WTC11 (cell line): ENCODE data around the gene DNLZ. TPM values are rescaled to one million over a fixed set of nuclear protein-coding genes. Genes with fewer than 3 reads are reported as not detected.

Experiments used
- ATAC-seq: fragments of 200-7000 bp; cut with Tn5 transposase; 2 replicates; pipeline ENCODE4 v1.10.0; 2021; ENCODE audit warnings: mild to moderate bottlenecking, moderate library complexity
- CTCF ChIA-PET: fragments of 300-600 bp; sonication (Branson Sonifier 250); formaldehyde crosslinking; loops from one replicate; lab custom pipeline; 2021; ENCODE audit warnings: antibody characterized with exemption; lab: Charles Lee
- POLR2A ChIA-PET: fragments of 350-600 bp; sonication (Branson Sonifier 250); formaldehyde crosslinking; loops from one replicate; lab custom pipeline; 2021; ENCODE audit warnings: antibody characterized with exemption; lab: Charles Lee
- DNase-seq: peaks from one replicate; pipeline ENCODE4 v3.0.0; 2021; ENCODE audit warnings: low spot score
- H3K27ac Mint-ChIP-seq: 2 replicates; pipeline ENCODE4 v1.8.0; 2021; ENCODE audit warnings: mixed read lengths
- H3K27me3 Mint-ChIP-seq: 2 replicates; pipeline ENCODE4 v1.8.0; 2021; ENCODE audit warnings: low read depth, mild to moderate bottlenecking, moderate library complexity, mixed read lengths
- H3K36me3 Mint-ChIP-seq: 2 replicates; pipeline ENCODE4 v1.8.0; 2021; ENCODE audit warnings: mixed read lengths
- H3K4me1 Mint-ChIP-seq: 2 replicates; pipeline ENCODE4 v1.8.0; 2022; ENCODE audit warnings: mixed read lengths
- H3K4me3 Mint-ChIP-seq: 2 replicates; pipeline ENCODE4 v1.8.0; 2021; ENCODE audit warnings: mild to moderate bottlenecking, moderate library complexity, mixed read lengths
- H3K9me3 Mint-ChIP-seq: 2 replicates; pipeline ENCODE4 v1.8.0; 2021; ENCODE audit warnings: mixed read lengths
- AR ChIP-seq: fragments of 250-450 bp; sonication (Bioruptor Pico); IDR thresholded peaks from 2 replicates; pipeline ENCODE4 v1.9.0; 2021; ENCODE audit warnings: mild to moderate bottlenecking
- E2F1 ChIP-seq: sonication (generic); formaldehyde crosslinking; IDR thresholded peaks from 2 replicates; pipeline ENCODE4 v1.8.0; 2022; ENCODE audit warnings: mild to moderate bottlenecking, missing genetic modification reagents
- ESRRA ChIP-seq: sonication (generic); formaldehyde crosslinking; IDR thresholded peaks from 2 replicates; pipeline ENCODE4 v1.8.1; 2022; ENCODE audit warnings: mild to moderate bottlenecking, missing genetic modification reagents, borderline replicate concordance
- GTF2I ChIP-seq: fragments of 250-450 bp; sonication (Bioruptor Pico); conservative IDR thresholded peaks from 2 replicates; pipeline ENCODE4 v1.4.0; 2021; ENCODE audit warnings: mild to moderate bottlenecking
- HMGA2 ChIP-seq: fragments of 250-450 bp; sonication (Bioruptor Pico); IDR thresholded peaks from 2 replicates; pipeline ENCODE4 v1.4.0; 2021; ENCODE audit warnings: mild to moderate bottlenecking, moderate library complexity
- NFE2L1 ChIP-seq: sonication (generic); formaldehyde crosslinking; IDR thresholded peaks from 2 replicates; pipeline ENCODE4 v1.8.1; 2023; ENCODE audit warnings: missing genetic modification reagents
- SMAD3 ChIP-seq: sonication (generic); formaldehyde crosslinking; IDR thresholded peaks from 2 replicates; pipeline ENCODE4 v1.8.0; 2022; ENCODE audit warnings: missing genetic modification reagents, mild to moderate bottlenecking, borderline replicate concordance
- TEAD1 ChIP-seq: sonication (generic); formaldehyde crosslinking; IDR thresholded peaks from 2 replicates; pipeline ENCODE4 v1.8.0; 2022; ENCODE audit warnings: mild to moderate bottlenecking, missing genetic modification reagents
- ZNF121 ChIP-seq: sonication (generic); formaldehyde crosslinking; IDR thresholded peaks from 2 replicates; pipeline ENCODE4 v1.8.0; 2023; ENCODE audit warnings: missing genetic modification reagents
- ZNF219 ChIP-seq: sonication (generic); formaldehyde crosslinking; IDR thresholded peaks from 2 replicates; pipeline ENCODE4 v1.8.0; 2023; ENCODE audit warnings: missing genetic modification reagents, mild to moderate bottlenecking, borderline replicate concordance
- ZNF232 ChIP-seq: sonication (generic); formaldehyde crosslinking; IDR thresholded peaks from 2 replicates; pipeline ENCODE4 v1.8.0; 2022; ENCODE audit warnings: mild to moderate bottlenecking, missing genetic modification reagents
- ZNF671 ChIP-seq: fragments of 250-450 bp; sonication (Bioruptor Pico); IDR thresholded peaks from 2 replicates; pipeline ENCODE4 v1.8.0; 2021; ENCODE audit warnings: mild to moderate bottlenecking
- ZSCAN18 ChIP-seq: fragments of 250-450 bp; sonication (Bioruptor Pico); IDR thresholded peaks from 2 replicates; pipeline ENCODE4 v2.1.2; 2022; ENCODE audit warnings: mild to moderate bottlenecking, moderate library complexity
- total RNA-seq: library from RNA; stranded (reverse); gene quantifications from 3 replicates; pipeline ENCODE4 v1.2.3, GENCODE V29; 2021
- TF ChIP-seq, protein P1 (sequence below): sonication (generic); formaldehyde crosslinking; IDR thresholded peaks from 2 replicates; pipeline ENCODE4 v1.8.0; 2022; ENCODE audit warnings: missing genetic modification reagents
- TF ChIP-seq, protein P2 (sequence below): fragments of 250-450 bp; sonication (Bioruptor Pico); IDR thresholded peaks from 2 replicates; pipeline ENCODE4 v1.9.0; 2021; ENCODE audit warnings: moderate library complexity, mild to moderate bottlenecking, inconsistent platforms, borderline replicate concordance
- TF ChIP-seq, protein P3 (sequence below): fragments of 250-450 bp; sonication (Bioruptor Pico); conservative IDR thresholded peaks from 2 replicates; pipeline ENCODE4 v1.9.0; 2021; ENCODE audit warnings: mild to moderate bottlenecking
- TF ChIP-seq, protein P4 (sequence below): sonication (generic); formaldehyde crosslinking; IDR thresholded peaks from 2 replicates; pipeline ENCODE4 v1.8.1; 2022; ENCODE audit warnings: mild to moderate bottlenecking, moderate library complexity, missing genetic modification reagents
- TF ChIP-seq, protein P5 (sequence below): sonication (generic); formaldehyde crosslinking; IDR thresholded peaks from 2 replicates; pipeline ENCODE4 v1.8.1; 2022; ENCODE audit warnings: low read depth, missing genetic modification reagents, borderline replicate concordance

The DNLZ gene
- total RNA-seq, 1 experiment from 2014 or later = 17.2 TPM

DNA sequence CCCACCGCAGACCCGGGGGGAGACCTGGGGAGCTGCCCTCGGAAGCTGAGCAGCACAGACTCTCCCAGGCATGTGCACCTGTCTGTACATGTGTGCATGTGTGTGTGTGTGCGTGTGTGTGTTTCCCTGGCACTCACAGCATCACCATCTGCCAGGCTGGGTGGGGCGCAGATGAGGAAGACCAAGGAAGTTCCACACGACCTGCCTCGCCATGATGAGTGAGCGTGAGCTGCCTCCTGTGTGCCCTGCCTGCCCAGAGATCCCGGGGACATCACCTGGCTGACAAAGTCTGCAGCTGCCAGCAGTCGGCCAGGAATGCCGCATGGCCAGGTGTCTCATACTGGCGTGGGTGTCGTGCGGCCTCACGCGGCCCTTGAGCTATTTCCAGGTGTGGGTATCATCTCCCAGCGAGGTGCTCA, 40.2 kb downstream of the DNLZ start:
- no peak overlapping the region for H3K4me3 Mint-ChIP-seq
- H3K27me3 Mint-ChIP-seq = no peaks in the 10 kb centered on the region
- POLR2A ChIA-PET = interaction anchor here (1.0 kb wide), 1 partner anchor 40 kb away, joined by 8 read pairs; the partner anchor contains the start of gene DNLZ
- no peaks in the 10 kb centered on the region for H3K36me3 Mint-ChIP-seq
- peaks cover 3% of the 10 kb centered on the region; the same call in 1 of the 2 replicates for H3K4me1 Mint-ChIP-seq
- DNase-seq = no peak
- no peak for ATAC-seq
- no peak for TF ChIP-seq NFE2L1
- TF ChIP-seq, protein P1, sequence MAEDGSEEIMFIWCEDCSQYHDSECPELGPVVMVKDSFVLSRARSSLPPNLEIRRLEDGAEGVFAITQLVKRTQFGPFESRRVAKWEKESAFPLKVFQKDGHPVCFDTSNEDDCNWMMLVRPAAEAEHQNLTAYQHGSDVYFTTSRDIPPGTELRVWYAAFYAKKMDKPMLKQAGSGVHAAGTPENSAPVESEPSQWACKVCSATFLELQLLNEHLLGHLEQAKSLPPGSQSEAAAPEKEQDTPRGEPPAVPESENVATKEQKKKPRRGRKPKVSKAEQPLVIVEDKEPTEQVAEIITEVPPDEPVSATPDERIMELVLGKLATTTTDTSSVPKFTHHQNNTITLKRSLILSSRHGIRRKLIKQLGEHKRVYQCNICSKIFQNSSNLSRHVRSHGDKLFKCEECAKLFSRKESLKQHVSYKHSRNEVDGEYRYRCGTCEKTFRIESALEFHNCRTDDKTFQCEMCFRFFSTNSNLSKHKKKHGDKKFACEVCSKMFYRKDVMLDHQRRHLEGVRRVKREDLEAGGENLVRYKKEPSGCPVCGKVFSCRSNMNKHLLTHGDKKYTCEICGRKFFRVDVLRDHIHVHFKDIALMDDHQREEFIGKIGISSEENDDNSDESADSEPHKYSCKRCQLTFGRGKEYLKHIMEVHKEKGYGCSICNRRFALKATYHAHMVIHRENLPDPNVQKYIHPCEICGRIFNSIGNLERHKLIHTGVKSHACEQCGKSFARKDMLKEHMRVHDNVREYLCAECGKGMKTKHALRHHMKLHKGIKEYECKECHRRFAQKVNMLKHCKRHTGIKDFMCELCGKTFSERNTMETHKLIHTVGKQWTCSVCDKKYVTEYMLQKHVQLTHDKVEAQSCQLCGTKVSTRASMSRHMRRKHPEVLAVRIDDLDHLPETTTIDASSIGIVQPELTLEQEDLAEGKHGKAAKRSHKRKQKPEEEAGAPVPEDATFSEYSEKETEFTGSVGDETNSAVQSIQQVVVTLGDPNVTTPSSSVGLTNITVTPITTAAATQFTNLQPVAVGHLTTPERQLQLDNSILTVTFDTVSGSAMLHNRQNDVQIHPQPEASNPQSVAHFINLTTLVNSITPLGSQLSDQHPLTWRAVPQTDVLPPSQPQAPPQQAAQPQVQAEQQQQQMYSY (CRISPR knock-in tag) = 0 out of 2 replicates have a peak, but pooled peaks have one; percentile 9
- TF ChIP-seq, all 79 proteins: peak for 1
- peaks cover 10% of the 10 kb centered on the region; the same call in 1 of the 2 replicates for H3K9me3 Mint-ChIP-seq
- CTCF ChIA-PET = interaction anchor here (0.8 to 3.9 kb wide), 12 partner anchors 10 to 185 kb away, joined by 3 to 17 read pairs (median 4); partner anchors contain the start of gene DNLZ
- H3K27ac Mint-ChIP-seq = no peak overlapping the region

DNA sequence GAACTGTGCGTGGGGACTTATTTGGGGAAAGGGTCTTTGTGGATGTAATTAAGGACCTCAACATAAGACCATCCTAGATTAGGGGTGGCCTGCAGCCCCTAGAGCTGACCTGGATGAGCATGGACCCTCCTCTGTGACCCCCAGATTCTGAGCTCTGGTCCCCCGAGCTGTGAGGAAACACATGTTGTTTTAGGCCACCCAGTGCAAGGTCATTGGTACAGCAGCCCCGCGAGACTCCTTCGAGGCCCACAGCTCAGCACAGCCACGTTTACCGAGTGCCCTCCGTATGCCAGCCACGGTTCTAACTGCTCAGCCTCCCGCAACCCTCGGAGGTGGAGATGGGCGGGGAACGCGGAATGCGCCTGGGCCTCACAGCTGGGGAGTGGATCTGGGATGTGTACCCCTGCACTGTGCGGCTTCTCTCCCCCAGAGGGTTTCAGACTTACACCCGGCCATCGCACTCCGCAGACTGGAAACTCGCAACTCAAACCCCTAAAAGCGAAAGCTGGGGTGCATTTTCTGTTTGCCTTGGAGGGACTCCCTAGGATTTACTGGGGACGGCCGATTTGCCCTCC, 40.7 kb downstream of the DNLZ start:
- Mint-ChIP-seq H3K27ac (no peak overlapping the region), H3K9me3 (peaks cover 10% of the 10 kb centered on the region; the same call in 1 of the 2 replicates), H3K27me3 (no peaks in the 10 kb centered on the region), H3K4me1 (peaks cover 3% of the 10 kb centered on the region; the same call in 1 of the 2 replicates), H3K36me3 (no peaks in the 10 kb centered on the region), H3K4me3 (no peak overlapping the region)
- DNase-seq (no peak), ATAC-seq (no peak)
- TF ChIP-seq ZNF671 (CRISPR knock-in tag) (no peak), ZNF121 (CRISPR knock-in tag) (no peak), ESRRA (CRISPR knock-in tag) (no peak), ZNF232 (CRISPR knock-in tag) (no peak), TEAD1 (CRISPR knock-in tag) (no peak), ZSCAN18 (no peak), E2F1 (CRISPR knock-in tag) (no peak), GTF2I (CRISPR knock-in tag) (no peak), AR (CRISPR knock-in tag) (no peak), HMGA2 (CRISPR knock-in tag) (no peak), ZNF219 (CRISPR knock-in tag) (no peak), SMAD3 (CRISPR knock-in tag) (no peak)
- TF ChIP-seq, protein P2, sequence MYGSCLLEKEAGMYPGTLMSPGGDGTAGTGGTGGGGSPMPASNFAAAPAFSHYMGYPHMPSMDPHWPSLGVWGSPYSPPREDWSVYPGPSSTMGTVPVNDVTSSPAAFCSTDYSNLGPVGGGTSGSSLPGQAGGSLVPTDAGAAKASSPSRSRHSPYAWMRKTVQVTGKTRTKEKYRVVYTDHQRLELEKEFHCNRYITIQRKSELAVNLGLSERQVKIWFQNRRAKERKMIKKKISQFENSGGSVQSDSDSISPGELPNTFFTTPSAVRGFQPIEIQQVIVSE (CRISPR knock-in tag) = no peak
- TF ChIP-seq, protein P3, sequence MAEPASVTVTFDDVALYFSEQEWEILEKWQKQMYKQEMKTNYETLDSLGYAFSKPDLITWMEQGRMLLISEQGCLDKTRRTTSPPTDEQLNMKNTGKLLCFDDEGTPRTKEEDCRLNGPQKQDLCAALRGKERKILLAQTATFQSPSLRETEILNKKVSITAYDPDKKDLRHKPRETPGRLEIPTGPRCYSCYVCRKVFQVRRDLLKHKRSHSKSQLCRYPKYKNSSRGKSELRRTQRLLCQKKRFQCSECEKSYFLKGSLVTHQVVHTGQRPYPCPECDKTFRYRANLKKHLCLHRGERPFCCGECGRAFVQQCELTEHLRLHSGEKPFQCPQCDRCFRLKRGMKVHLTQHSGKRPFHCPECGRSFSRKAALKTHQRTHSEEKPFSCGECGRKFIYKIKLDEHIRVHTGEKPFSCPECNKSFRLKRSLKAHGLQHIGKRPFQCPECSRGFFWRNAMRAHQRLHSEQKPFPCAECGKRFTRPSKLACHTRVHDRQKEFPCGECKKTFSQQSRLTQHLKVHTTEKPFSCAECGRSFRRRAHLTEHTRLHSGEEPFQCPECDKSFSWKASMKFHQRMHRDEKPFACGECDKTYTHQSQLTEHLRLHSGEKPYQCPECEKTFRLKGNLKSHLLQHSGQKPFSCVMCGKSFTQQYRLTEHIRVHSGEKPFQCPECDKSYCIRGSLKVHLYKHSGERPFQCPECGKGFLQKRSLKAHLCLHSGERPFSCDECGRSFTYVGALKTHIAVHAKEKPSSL (CRISPR knock-in tag) = no peak
- TF ChIP-seq, protein P4, sequence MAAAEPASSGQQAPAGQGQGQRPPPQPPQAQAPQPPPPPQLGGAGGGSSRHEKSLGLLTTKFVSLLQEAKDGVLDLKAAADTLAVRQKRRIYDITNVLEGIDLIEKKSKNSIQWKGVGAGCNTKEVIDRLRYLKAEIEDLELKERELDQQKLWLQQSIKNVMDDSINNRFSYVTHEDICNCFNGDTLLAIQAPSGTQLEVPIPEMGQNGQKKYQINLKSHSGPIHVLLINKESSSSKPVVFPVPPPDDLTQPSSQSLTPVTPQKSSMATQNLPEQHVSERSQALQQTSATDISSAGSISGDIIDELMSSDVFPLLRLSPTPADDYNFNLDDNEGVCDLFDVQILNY = no peak
- TF ChIP-seq, protein P5, sequence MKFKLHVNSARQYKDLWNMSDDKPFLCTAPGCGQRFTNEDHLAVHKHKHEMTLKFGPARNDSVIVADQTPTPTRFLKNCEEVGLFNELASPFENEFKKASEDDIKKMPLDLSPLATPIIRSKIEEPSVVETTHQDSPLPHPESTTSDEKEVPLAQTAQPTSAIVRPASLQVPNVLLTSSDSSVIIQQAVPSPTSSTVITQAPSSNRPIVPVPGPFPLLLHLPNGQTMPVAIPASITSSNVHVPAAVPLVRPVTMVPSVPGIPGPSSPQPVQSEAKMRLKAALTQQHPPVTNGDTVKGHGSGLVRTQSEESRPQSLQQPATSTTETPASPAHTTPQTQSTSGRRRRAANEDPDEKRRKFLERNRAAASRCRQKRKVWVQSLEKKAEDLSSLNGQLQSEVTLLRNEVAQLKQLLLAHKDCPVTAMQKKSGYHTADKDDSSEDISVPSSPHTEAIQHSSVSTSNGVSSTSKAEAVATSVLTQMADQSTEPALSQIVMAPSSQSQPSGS (CRISPR knock-in tag) = no peak
- CTCF ChIA-PET = interaction anchor here (0.8 to 3.9 kb wide), 8 partner anchors 10 to 152 kb away, joined by 3 to 17 read pairs (median 4); partner anchors contain the start of gene DNLZ
- POLR2A ChIA-PET = no interaction called here
